Inflammatory macrophage (primary cell): ENCODE data around the gene CFAP92.

Source experiments
- DNase-seq, 2 donors: peaks; one replicate each; pipeline ENCODE4 v3.0.0-alpha.2; 2020 to 2022

CFAP92 gene

GRCh38 chr3:129006864-129007263 is 13.0 kb upstream of the CFAP92 start:
- no peak for DNase-seq

GRCh38 chr3:129005526-129006303 is 11.8 kb upstream of the CFAP92 start:
- DNase-seq, result peak in 1 of 2 donors; percentile 12

- DNase-seq, result no peak
These were observed 10.9 kb upstream of the CFAP92 start for GRCh38 chr3:129004639-129005295.

GRCh38 chr3:129003578-129004112 is 9.8 kb upstream of the CFAP92 start:
- DNase-seq, result no peak

GRCh38 chr3:129002573-129003569 is 9.0 kb upstream of the CFAP92 start:
- no peak for DNase-seq

- DNase-seq, result no peak
These were observed 8.1 kb upstream of the CFAP92 start for GRCh38 chr3:129001806-129002572.

GRCh38 chr3:129001101-129001805 is 7.4 kb upstream of the CFAP92 start, which contains the start of gene EFCC1:
Gene EFCC1, plus strand, starts transcription at chr3:129001304. Its CDS starts 325 bp downstream, at chr3:129001629.
- DNase-seq, result peak in 1 of 2 donors; percentile 30

GRCh38 chr3:129000742-129001100 is 6.8 kb upstream of the CFAP92 start:
- DNase-seq, result no peak

- no peak for DNase-seq
These were observed 5.2 kb upstream of the CFAP92 start for GRCh38 chr3:128999102-128999501.

- no peak for DNase-seq
These were observed 4.7 kb upstream of the CFAP92 start for GRCh38 chr3:128998561-128998960.

GRCh38 chr3:128997486-128998133 is 3.7 kb upstream of the CFAP92 start:
- no peak for DNase-seq

GRCh38 chr3:128996726-128997125 is 2.9 kb upstream of the CFAP92 start:
- peak; percentile 40 to 78 for DNase-seq

GRCh38 chr3:128996200-128996599 is 2.3 kb upstream of the CFAP92 start:
- peak in 1 of 2 donors; percentile 47 for DNase-seq

GRCh38 chr3:128995737-128996136 is 1.9 kb upstream of the CFAP92 start:
- DNase-seq, result no peak

- DNase-seq, result no peak
These were observed 988 bp upstream of the CFAP92 start for GRCh38 chr3:128994581-128995546.

- no peak for DNase-seq
These were observed 267 bp upstream of the CFAP92 start for GRCh38 chr3:128994173-128994512.

- no peak for DNase-seq
These were observed 883 bp downstream of the CFAP92 start for GRCh38 chr3:128992926-128993460.

- peak; percentile 71 to 77 for DNase-seq
These were observed 2.5 kb downstream of the CFAP92 start for GRCh38 chr3:128991355-128991895.

GRCh38 chr3:128988286-128988685 is 5.6 kb downstream of the CFAP92 start:
- no peak for DNase-seq
